DMS53 treated with DMSO at 0.1 percent for 48 hours (cell line): ENCODE results near the gene RHOT1.
A peak's percentile ranks its signal among the peaks of the same experiment; 100 is the strongest.
"Not testable (repeated sequence)": the region's sequence is repeated elsewhere in the genome, so short reads cannot be mapped to it uniquely, and the experiment has no call there.

Experiments
- DNase-seq: peaks from one replicate; lab custom pipeline; 2025; ENCODE audit not compliant: unreplicated experiment; lab: John Stamatoyannopoulos, UW

RHOT1 gene

GRCh38 chr17:32123782-32124181 lies 18.5 kb upstream of the RHOT1 start:
- DNase-seq = no peak

DNA sequence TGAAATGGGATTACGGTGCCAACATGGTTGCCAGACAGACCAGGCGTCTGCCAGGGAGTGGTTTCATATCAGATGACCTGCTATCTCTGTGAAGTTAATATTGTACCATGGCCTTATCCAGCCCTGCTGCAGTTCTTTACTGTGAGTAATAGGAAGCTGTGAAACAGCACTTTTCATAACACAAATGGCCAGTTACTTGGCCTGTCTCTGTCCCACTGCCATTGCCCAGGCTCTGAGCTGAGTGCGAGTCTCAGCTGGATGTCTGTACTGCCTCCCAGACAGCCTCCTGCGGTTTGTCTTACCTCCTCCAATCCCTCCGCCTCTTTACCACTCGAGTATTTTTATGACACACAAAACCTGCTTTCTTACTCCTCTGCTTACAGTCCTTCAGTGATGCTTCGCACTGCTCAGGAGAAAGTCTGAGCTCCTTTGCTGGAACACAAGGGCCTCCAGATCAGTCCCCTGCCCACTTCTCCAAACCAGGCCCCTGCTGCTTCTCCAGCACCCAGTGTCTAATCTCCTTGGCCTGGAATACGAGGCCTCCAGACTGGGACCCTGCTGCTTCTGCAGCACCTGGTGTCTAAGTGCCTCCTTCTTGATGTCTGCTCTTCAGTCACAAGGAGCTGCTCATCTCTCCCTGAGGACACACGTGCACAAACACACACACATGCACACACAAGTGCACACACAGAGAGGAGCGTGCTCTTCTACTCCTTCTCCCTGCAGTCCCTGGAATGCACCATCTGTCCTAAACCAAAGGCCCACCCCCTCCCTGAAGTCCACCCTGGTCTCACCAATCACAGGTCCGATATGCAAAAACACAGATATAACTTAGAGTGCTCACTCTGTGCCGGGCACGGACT lies 17.1 kb upstream of the RHOT1 start:
- no peak for DNase-seq

GRCh38 chr17:32125848-32126153 lies 16.5 kb upstream of the RHOT1 start:
- DNase-seq = no peak

GRCh38 chr17:32126325-32126724 lies 16.0 kb upstream of the RHOT1 start:
- no peak for DNase-seq

DNA sequence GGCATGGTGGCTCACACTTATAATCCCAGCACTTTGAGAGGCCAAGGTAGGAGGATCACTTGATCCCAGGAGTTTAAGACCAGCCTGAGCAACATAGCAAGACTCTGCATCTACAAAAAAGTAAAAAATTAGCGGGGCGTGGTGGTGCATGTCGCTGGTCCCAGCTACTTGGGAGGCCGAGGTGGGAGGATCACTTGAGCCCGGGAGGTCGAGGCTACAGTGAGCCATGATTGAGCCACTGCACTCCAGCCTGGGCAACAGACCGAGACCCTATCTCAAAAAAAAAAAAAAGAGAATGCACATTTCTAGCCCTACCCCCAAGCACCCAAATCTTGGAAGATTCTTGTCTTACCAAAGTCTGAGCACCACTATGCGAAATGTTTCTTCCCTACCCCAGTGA lies 15.6 kb upstream of the RHOT1 start:
- no peak for DNase-seq

DNA sequence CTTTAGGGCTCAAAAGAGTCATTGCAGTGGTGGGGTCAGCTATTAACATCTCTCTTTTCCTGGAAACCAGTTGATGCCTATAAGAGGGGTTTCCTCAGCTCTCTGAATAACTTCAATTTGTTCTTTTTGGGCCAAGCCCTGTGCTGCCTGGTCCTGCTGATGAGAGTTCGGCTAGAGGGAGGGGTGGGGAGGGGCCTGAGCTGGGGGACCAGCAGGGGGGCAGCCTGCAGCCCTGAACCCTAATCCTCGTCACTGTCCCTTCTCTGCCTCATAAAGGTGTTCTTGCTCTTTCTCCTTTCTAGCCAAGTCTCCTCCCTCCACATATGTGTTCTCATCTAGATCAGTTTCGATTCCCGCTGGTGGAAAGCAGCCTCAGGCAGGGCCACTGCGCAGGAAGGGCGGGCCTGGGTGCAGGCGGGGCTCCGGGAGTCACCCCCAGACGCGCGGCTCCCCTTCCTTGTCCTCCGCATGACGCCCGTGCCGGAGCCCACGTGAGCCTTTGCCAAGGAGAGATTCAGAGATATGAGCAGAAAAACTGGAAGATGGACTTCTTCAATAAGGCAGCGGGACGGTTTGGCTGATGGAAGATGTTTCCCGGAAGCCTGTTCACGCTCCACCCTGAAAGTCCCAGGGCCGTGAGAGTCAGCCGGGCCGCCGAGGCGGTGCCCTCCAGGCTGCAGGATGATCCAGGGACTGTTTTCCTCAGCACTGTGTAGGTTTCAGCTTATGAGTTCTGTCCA lies 15.0 kb upstream of the RHOT1 start:
- DNase-seq = peak; percentile 29

GRCh38 chr17:32128470-32128869 lies 13.8 kb upstream of the RHOT1 start:
- DNase-seq = not testable (repeated sequence)

DNA sequence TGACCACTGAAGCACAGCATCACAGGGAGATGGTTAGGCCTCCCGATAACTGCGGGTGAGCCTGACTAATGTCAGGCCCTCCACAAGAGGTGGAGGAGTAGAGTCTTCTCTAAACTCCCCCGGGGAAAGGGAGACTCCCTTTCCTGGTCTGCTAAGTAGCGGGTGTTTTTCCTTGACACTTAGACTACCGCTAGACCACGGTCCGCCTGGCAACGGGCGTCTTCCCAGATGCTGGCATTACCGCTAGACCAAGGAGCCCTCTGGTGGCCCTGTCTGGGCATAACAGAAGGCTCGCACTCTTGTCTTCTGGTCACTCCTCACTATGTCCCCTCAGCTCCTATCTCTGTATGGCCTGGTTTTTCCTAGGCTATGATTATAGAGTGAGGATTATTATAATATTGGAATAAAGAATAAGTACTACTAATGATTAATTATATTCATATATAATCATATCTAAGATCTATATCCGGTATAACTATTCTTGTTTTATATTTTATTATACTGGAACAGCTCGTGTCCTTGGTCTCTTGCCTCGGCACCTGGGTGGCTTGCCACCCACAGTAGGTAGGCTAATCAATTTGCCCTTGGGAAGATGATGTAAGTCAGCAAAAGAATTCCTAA lies 6.7 kb upstream of the RHOT1 start:
- not testable (repeated sequence) for DNase-seq

DNA sequence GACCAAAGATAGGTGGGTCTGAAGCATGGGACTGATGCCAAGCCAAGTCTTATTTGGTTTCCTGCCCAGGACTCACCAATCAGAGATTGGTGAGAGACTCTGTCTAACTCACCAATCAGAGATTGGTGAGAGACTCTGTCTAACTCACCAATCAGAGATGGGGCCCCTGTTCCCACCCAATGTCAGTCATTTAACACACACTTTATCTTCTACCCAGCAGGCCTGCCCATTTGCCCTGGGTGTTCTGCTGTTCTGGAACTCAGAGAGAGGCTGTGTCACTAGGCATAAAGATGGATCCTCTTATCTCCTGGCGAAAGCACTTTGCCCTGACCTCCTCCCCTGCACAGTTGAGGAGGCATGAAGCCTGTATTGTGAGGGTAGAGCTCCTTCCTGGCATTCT lies 5.4 kb upstream of the RHOT1 start:
- no peak for DNase-seq

DNA sequence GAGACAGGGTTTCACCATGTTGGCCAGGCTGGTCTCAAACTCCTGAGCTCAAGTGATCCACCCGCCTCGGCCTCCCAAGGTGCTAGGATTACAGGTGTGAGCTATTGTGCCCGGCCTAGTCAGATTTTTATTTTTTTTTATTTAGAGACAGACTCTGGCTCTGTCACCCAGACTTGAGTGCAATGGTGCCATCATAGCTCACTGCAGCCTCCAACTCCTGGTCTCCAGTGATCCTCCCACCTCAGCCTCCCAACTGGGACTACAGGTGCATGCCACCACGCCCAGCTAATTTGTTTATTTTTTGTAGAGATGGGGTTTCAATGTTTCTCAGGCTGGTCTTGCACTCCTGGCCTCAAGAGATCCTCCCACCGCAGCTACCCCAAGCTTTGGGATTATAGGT lies 2.8 kb upstream of the RHOT1 start:
- DNase-seq = not testable (repeated sequence)

DNA sequence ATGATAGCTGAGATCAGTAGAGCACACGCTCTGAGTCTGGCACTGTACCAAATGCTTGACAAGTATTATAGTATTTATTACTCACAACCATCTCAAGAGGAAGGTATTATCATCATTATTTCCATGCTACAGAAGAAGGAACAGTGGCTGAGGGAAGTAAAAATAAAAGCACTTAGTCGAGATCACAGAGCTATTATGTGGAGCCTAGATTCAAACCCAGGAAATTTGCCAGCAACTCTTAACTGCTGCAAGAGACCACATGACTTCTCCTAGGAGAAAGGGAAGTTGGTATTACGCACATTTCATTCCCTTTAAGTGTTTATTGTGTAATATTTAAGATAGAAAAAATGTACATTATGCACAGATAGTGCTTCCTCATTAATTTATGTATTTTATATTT lies 1.0 kb upstream of the RHOT1 start:
- peak; percentile 10 for DNase-seq

DNA sequence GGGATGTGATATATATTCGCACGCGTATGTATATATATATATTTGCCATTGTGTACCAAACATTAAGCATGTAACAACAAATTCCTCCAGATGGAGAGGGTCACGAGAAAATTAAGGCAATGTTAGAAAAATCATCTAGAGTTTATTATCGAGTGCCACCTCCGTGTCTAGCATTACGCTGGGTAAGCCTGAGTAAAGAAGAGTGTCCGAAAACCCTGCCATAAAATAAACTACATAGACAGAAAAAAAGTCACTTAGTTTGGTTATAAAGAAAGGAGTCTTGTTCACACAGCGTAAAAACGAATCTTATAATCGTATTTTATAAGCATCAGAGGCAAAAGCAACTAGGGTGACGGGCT lies 644 bp upstream of the RHOT1 start:
- DNase-seq = no peak

- peak; percentile 4 for DNase-seq
Observed at GRCh38 chr17:32142857-32143526, 690 bp downstream of the RHOT1 start.

GRCh38 chr17:32143527-32143870 lies 1.2 kb downstream of the RHOT1 start:
- DNase-seq = no peak

DNA sequence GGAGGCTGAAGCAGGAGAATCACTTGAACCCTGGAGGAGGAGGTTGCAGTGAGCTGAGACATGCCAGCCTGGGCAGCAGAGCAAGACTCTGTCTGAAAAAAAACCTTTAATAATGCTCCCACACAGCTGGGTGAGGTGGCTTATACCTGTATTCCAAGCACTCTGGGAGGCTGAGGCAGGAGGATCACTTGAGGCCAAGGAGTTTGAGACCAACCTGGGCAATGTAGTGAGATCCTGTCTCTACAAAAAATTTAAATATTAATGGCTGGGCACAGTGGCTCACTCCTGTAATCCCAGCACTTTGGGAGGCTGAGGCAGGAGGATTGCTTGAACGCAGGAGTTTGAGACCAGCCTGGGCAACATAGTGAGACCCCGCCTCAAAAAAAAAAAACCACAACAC lies 2.1 kb downstream of the RHOT1 start:
- not testable (repeated sequence) for DNase-seq

GRCh38 chr17:32148351-32148750 lies 6.0 kb downstream of the RHOT1 start:
- no peak for DNase-seq

GRCh38 chr17:32150358-32150757 lies 8.1 kb downstream of the RHOT1 start:
- no peak for DNase-seq

GRCh38 chr17:32152130-32152529 lies 9.8 kb downstream of the RHOT1 start:
- DNase-seq = no peak

GRCh38 chr17:32155896-32156295 lies 13.6 kb downstream of the RHOT1 start:
- no peak for DNase-seq

DNA sequence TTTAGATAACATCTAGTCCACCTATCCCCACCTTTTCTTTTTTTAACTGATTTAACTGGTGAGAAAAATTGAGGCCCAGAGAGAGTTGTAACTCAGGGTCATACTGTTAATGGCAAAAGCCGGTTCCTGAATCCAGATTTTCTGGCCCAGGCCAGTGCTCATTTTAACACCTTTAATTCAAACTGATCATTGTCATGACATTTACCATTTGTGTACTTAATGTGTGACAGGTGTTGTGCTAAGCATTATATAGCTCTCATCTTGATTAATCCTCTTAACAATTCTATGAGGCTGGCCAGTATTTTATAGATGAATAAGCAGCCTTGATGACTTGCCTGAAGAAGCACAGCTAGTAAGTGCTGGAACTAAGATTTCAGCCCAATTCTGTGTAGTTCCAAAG lies 14.4 kb downstream of the RHOT1 start:
- no peak for DNase-seq

DNA sequence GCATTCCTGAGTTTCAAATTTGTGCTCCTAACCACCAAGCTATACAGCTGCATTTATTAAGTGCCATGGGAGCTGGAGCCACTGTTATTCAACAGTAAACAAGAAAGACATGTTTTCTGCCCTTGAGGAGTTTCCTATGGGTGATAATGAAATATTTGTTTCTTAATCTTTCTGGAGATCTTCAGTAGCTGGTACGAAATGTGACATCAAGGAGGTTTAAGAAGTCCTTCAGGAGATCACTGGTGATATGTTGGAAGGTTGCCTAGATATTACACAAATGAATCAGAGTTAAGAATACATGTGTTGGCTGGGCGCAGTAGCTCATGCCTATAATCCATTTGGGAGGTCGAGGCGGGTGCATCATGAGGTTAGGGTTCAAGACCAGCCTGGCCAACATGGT lies 14.9 kb downstream of the RHOT1 start:
- no peak for DNase-seq
